NB4 (cell line): ENCODE results near the gene PHB1.

Experiments used
- DNase-seq: peaks from one replicate; pipeline ENCODE4 v3.0.0; 2010; ENCODE audit warnings: low read depth
- H3K4me3 ChIP-seq: one replicate; pipeline ENCODE4 v1.5.1; 2011; ENCODE audit warnings: mild to moderate bottlenecking, low read depth, low read length, moderate library complexity
- CTCF ChIP-seq: IDR thresholded peaks from one replicate; pipeline ENCODE4 v1.5.1; 2012; ENCODE audit warnings: low read depth, low read length
- MAX ChIP-seq: IDR thresholded peaks from 2 replicates; pipeline ENCODE4 v1.6.1; 2011; ENCODE audit warnings: low read depth, low read length
- MYC ChIP-seq: IDR thresholded peaks from 2 replicates; pipeline ENCODE4 v1.6.1; 2011; ENCODE audit warnings: low read depth, low read length
- POLR2A ChIP-seq: IDR thresholded peaks from 2 replicates; pipeline ENCODE4 v1.6.1; 2011; ENCODE audit warnings: mild to moderate bottlenecking; ENCODE audit not compliant: insufficient read length; ENCODE audit errors: extremely low read depth

Gene PHB1

GRCh38 chr17:49442041-49442440, 27.4 kb upstream of the PHB1 start:
- no peak for DNase-seq
- TF ChIP-seq POLR2A (no peak), CTCF (no peak)
- H3K4me3 ChIP-seq = no peak overlapping the region

GRCh38 chr17:49441578-49441977, 26.9 kb upstream of the PHB1 start:
- DNase-seq = no peak
- H3K4me3 ChIP-seq = no peak overlapping the region

GRCh38 chr17:49440581-49440980, 25.9 kb upstream of the PHB1 start:
- no peak for DNase-seq
- TF ChIP-seq MAX = no peak
- no peak for TF ChIP-seq POLR2A
- no peak for TF ChIP-seq MYC
- TF ChIP-seq CTCF = no peak
- H3K4me3 ChIP-seq = no peak overlapping the region

More at GRCh38 chr17:49441578-49441977, 26.9 kb upstream of the PHB1 start:
- TF ChIP-seq MYC (no peak), POLR2A (no peak), CTCF (no peak), MAX (no peak)

- no peak for DNase-seq
- TF ChIP-seq MAX = no peak
- no peak for TF ChIP-seq MYC
- no peak for TF ChIP-seq POLR2A
- no peak for TF ChIP-seq CTCF
- no peak overlapping the region for H3K4me3 ChIP-seq
Observed at GRCh38 chr17:49439673-49440571, 25.2 kb upstream of the PHB1 start.

GRCh38 chr17:49439305-49439672, 24.6 kb upstream of the PHB1 start:
- DNase-seq = no peak
- no peak for TF ChIP-seq CTCF
- H3K4me3 ChIP-seq = no peak overlapping the region
